ENCODE data around the gene SOX8. TPM values are rescaled to one million over a fixed set of nuclear protein-coding genes. Genes with fewer than 3 reads are reported as not detected.

The SOX8 gene
- total RNA-seq, 1 donor from 2014 or later: 6.7 TPM

DNA sequence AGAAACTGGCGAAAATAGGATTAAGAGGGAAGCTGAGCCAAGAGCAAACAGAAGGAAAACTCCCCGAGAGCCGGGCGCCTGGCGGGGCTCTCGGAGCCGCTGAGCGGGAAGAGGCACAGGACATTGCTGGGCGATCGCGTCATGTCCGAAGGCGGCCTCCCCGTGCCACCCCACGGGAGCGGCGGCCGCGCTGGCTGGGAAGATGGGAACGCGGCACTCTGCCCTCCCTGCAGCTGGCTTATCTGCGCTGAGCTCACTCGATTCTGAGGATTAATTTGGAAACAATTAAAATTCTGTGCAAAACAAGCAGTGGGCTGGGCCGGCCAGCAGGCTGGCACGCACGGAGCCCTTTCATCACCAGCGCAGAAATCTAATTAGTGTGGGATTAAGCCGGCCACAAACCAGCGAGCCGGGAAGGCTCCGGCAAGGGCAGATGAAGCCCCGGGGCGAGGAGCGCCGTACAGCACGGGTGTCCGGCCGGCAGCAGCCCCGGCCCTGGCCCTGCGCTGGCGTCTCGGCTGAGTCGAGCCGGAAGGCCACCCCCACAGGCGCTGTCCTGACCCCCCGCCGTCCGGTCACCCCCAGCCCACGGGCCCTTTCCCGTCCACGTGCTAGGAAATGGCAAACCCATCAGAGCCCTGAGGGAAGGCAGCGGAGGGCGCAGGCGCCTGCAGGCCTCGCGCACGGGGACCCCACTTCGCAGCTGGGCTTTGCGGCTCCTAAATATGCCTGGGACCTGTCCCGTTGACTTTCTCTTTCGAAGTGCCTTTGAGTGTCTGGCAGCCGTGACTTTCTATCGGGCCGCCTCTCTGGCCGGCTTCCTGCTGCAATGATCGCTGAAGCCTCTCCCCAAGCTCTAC, 37.9 kb downstream of the SOX8 start:
- peaks cover 12% of the 10 kb centered on the region for H3K4me1 Mint-ChIP-seq (ENCODE audit: unreplicated experiment)
- no peak overlapping the region for H3K4me3 Mint-ChIP-seq
- DNase-seq (ENCODE audit: extremely low spot score, unreplicated experiment): no peak
- H3K27ac Mint-ChIP-seq: no peak overlapping the region
- H3K27me3 Mint-ChIP-seq: peaks cover 4% of the 10 kb centered on the region
- H3K36me3 Mint-ChIP-seq: no peaks in the 10 kb centered on the region
- no peaks in the 10 kb centered on the region for H3K9me3 Mint-ChIP-seq
- TF ChIP-seq, protein P1, sequence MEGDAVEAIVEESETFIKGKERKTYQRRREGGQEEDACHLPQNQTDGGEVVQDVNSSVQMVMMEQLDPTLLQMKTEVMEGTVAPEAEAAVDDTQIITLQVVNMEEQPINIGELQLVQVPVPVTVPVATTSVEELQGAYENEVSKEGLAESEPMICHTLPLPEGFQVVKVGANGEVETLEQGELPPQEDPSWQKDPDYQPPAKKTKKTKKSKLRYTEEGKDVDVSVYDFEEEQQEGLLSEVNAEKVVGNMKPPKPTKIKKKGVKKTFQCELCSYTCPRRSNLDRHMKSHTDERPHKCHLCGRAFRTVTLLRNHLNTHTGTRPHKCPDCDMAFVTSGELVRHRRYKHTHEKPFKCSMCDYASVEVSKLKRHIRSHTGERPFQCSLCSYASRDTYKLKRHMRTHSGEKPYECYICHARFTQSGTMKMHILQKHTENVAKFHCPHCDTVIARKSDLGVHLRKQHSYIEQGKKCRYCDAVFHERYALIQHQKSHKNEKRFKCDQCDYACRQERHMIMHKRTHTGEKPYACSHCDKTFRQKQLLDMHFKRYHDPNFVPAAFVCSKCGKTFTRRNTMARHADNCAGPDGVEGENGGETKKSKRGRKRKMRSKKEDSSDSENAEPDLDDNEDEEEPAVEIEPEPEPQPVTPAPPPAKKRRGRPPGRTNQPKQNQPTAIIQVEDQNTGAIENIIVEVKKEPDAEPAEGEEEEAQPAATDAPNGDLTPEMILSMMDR (conservative IDR thresholded peaks at IDR 0.05): no peak

DNA sequence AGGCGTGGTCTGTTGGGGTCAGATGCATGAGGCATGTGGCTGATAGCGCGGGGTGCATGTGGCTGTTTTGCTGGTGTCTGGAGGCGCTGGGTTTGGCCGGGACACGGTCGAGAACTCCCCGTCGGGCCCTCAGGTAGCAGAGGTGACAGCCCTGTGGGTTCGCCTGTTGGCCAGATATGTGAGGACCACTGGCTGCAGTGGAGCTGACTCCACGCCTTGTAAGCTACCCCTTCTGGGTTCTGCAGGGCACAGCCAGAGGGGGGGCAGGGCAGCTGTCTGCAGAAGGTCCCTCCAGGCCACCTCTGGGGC, 38.5 kb downstream of the SOX8 start:
- no peak for DNase-seq (ENCODE audit: extremely low spot score, unreplicated experiment)
- H3K9me3 Mint-ChIP-seq: no peaks in the 10 kb centered on the region
- no peak overlapping the region for H3K27ac Mint-ChIP-seq
- TF ChIP-seq, protein P1 (conservative IDR thresholded peaks at IDR 0.05): no peak
- H3K27me3 Mint-ChIP-seq: peaks cover 4% of the 10 kb centered on the region
- no peaks in the 10 kb centered on the region for H3K36me3 Mint-ChIP-seq
- no peak overlapping the region for H3K4me3 Mint-ChIP-seq
- peaks cover 9% of the 10 kb centered on the region for H3K4me1 Mint-ChIP-seq (ENCODE audit: unreplicated experiment)

DNA sequence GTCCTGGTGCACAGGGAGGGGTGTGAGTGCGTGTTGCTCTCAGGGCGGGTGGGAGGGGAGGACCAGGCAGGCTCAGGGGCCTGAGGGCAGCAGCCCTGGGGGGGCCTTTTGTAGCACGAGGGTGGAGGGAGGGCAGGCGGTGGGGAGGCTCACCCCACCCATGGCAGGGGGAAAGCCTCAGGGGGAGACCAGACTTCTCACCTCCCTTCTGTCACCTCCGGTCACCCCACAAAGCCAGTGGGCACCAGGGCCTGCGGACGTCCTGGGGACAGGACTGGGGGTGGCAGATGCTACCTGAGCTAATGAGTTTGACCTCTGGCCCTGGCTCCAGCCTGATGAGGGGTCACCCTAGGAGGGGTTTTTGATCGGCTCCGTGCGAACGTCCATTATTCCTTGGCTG, 39.0 kb downstream of the SOX8 start:
- no peak for DNase-seq (ENCODE audit: extremely low spot score, unreplicated experiment)
- Mint-ChIP-seq H3K27me3 (peaks cover 4% of the 10 kb centered on the region), H3K27ac (no peak overlapping the region), H3K36me3 (no peaks in the 10 kb centered on the region), H3K4me1 (ENCODE audit: unreplicated experiment) (peaks cover 9% of the 10 kb centered on the region), H3K4me3 (no peak overlapping the region), H3K9me3 (no peaks in the 10 kb centered on the region)
- TF ChIP-seq, protein P1 (conservative IDR thresholded peaks at IDR 0.05): no peak

DNA sequence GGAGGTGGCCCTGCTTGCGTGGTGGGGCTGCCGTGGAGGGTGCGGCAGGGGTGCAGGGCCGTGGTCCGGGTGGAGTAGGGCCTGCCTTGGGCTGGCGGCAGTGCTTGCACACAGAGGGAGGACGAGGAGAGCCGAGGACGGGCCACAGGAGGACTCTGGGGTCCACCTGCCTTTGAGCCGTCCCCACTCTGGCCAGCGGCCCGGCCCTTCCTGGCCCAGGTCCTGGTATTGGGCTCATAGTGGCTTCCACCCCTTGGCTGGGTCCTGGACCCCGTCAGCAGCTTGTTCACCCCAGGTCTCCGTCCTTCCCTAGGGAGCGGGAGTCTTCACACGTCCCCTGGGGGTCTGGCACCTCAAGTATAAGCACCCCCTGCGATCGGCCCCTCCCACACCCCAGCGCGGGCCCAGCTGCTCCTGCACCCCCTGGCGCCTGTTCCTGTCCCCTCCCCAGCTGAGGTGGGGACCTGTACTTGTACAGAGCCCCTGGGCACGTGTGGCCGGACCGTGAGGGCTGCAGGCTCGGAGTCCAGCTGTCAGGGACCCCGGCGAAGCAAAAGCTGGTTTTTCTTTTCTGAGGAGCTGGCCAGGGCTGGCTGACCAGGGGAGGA, 40.1 kb downstream of the SOX8 start:
- H3K27ac Mint-ChIP-seq: no peak overlapping the region
- DNase-seq (ENCODE audit: extremely low spot score, unreplicated experiment): no peak
- no peaks in the 10 kb centered on the region for H3K36me3 Mint-ChIP-seq
- no peaks in the 10 kb centered on the region for H3K9me3 Mint-ChIP-seq
- H3K4me1 Mint-ChIP-seq (ENCODE audit: unreplicated experiment): peaks cover 14% of the 10 kb centered on the region
- peaks cover 4% of the 10 kb centered on the region for H3K27me3 Mint-ChIP-seq
- H3K4me3 Mint-ChIP-seq: no peak overlapping the region
- TF ChIP-seq, protein P1 (conservative IDR thresholded peaks at IDR 0.05): no peak

DNA sequence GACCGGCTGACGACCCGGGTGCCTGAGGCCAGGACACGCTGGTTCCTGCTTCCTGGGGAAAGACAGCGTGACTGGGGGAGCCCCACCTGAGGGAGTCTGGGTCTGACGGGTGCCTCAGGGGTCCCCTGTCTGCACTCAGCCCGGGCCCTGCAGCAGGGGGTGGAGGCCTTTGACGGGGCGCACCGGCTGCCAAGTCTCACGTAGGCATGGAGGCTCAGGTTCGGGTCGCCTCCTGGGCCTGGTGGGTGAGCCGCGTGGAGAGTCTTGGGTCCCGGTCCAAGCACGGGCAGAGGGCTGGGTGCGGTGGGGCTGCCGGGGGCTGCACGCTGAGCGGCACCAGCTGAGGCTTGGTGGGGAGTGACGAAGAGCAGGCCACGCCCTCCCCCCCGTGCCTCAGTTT, 40.9 kb downstream of the SOX8 start:
- TF ChIP-seq, protein P1 (conservative IDR thresholded peaks at IDR 0.05): no peak
- H3K27me3 Mint-ChIP-seq: peaks cover 4% of the 10 kb centered on the region
- DNase-seq (ENCODE audit: extremely low spot score, unreplicated experiment): no peak
- H3K4me3 Mint-ChIP-seq: no peak overlapping the region
- H3K4me1 Mint-ChIP-seq (ENCODE audit: unreplicated experiment): peaks cover 9% of the 10 kb centered on the region
- H3K9me3 Mint-ChIP-seq: no peaks in the 10 kb centered on the region
- no peak overlapping the region for H3K27ac Mint-ChIP-seq
- no peaks in the 10 kb centered on the region for H3K36me3 Mint-ChIP-seq
